Neural progenitor cell (in vitro differentiated cells): ENCODE data around the gene PCLO.

Experiments
- EZH2 ChIP-seq: fragments of 200-600 bp; sonication (generic); IDR thresholded peaks from 2 replicates; pipeline ENCODE4 v1.6.1; 2017; ENCODE audit warnings: antibody characterized with exemption, mild to moderate bottlenecking, moderate library complexity
- EZH2phosphoT487 ChIP-seq: fragments of 200-600 bp; sonication (generic); IDR thresholded peaks from 2 replicates; pipeline ENCODE4 v1.6.1; 2017; ENCODE audit warnings: antibody characterized with exemption
- TF ChIP-seq, protein P1 (sequence below): fragments of 200-600 bp; sonication (generic); IDR thresholded peaks from 2 replicates; pipeline ENCODE4 v1.5.1; 2017; ENCODE audit warnings: antibody characterized with exemption, mild to moderate bottlenecking

DNA sequence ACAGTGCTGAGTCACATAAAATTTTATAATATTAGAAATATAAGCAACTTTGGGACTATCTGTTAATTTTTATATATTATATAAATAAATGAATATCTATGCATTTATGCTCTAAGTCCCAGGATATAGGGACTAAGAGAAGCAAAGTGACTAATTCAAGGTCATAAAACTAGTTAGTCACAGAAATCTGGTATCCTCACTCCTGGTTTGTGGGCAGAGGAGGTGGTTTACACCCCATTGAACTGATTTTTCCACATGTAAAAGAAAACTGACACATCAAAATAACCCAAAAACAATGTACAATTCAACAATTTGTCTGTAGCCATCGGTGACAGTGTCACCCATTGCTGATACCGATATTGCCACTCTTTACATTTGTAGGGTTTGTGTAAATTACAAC is 3.0 kb downstream of the PCLO start:
- TF ChIP-seq, protein P1, sequence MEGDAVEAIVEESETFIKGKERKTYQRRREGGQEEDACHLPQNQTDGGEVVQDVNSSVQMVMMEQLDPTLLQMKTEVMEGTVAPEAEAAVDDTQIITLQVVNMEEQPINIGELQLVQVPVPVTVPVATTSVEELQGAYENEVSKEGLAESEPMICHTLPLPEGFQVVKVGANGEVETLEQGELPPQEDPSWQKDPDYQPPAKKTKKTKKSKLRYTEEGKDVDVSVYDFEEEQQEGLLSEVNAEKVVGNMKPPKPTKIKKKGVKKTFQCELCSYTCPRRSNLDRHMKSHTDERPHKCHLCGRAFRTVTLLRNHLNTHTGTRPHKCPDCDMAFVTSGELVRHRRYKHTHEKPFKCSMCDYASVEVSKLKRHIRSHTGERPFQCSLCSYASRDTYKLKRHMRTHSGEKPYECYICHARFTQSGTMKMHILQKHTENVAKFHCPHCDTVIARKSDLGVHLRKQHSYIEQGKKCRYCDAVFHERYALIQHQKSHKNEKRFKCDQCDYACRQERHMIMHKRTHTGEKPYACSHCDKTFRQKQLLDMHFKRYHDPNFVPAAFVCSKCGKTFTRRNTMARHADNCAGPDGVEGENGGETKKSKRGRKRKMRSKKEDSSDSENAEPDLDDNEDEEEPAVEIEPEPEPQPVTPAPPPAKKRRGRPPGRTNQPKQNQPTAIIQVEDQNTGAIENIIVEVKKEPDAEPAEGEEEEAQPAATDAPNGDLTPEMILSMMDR: no peak
- TF ChIP-seq EZH2 (no peak), EZH2phosphoT487 (no peak)
